ENCODE results near the gene ATP1A2. TPM values are rescaled to one million over a fixed set of nuclear protein-coding genes. Genes with fewer than 3 reads are reported as not detected.
A peak's percentile ranks its signal among the peaks of the same experiment; 100 is the strongest.

Gene ATP1A2
- total RNA-seq, 4 donors from 2014 or later, result 1.1 to 5.8 (median 5.0) TPM

DNA sequence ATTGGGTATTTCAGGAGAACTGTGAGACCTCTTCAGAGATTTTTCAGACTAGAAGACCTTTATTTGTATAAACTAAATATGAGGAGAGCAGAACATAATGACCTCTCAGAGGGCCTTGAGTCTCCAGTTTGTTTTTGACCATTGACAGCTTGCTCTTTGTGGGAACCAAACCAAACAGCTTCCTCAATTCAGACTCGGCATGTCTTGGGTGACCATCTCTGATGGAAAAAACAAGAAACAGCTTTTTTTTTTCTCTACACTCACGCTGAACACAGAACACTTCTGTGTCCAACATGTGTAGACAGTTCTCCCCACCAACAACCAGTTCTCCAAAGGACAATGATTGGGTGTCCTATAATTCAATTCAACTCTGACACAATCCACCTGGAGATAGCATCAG, 47.4 kb downstream of the ATP1A2 start:
- DNase-seq (ENCODE audit: low spot score in 2 of 2), result no peak
- WGBS, 2 donors, result 67 to 81% methylated on average over 2 of the region's 2 CpGs
- TF ChIP-seq, protein P1, sequence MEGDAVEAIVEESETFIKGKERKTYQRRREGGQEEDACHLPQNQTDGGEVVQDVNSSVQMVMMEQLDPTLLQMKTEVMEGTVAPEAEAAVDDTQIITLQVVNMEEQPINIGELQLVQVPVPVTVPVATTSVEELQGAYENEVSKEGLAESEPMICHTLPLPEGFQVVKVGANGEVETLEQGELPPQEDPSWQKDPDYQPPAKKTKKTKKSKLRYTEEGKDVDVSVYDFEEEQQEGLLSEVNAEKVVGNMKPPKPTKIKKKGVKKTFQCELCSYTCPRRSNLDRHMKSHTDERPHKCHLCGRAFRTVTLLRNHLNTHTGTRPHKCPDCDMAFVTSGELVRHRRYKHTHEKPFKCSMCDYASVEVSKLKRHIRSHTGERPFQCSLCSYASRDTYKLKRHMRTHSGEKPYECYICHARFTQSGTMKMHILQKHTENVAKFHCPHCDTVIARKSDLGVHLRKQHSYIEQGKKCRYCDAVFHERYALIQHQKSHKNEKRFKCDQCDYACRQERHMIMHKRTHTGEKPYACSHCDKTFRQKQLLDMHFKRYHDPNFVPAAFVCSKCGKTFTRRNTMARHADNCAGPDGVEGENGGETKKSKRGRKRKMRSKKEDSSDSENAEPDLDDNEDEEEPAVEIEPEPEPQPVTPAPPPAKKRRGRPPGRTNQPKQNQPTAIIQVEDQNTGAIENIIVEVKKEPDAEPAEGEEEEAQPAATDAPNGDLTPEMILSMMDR (IDR thresholded peaks at IDR 0.05), result no peak
- no peak overlapping the region for H3K4me3 ChIP-seq (ENCODE audit: low read depth, poor library complexity, severe bottlenecking)
- intact Hi-C loops (cut with DNase I; ENCODE audit: low total_unique reads), result no loop called here

DNA sequence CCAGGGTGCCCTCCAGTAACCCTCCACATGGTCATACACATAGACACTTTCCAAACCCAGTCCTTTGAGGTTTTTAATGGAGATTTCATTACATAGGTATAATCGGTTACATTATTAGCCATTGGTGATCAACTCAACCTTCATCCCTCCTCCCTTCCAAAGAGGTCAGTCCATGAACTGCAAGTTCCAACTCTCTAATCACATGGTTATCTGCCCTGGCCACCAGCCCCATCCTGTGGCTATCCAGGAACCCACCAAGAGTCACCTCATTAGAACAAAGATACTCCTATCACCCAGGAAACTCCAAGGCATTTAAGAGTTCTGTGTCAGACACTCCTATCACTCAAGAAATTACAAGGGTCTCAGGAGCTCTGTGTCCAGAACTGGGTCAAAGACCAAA, 48.1 kb downstream of the ATP1A2 start:
- WGBS, 2 donors, result 94% methylated on average over 1 of the region's 1 CpG
- DNase-seq (ENCODE audit: low spot score in 2 of 2), result peak in 1 of 2 donors; percentile 23
- intact Hi-C loops (cut with DNase I; ENCODE audit: low total_unique reads), result no loop called here

DNA sequence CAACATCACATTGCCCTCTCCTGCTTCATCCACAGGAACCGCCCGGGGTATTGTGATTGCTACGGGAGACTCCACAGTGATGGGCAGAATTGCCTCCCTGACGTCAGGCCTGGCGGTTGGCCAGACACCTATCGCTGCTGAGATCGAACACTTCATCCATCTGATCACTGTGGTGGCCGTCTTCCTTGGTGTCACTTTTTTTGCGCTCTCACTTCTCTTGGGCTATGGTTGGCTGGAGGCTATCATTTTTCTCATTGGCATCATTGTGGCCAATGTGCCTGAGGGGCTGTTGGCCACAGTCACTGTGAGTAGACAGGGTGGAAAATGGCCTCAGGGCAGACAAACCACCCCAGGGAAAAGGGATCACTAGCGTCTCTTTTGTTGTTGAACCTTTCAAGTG, 48.6 kb downstream of the ATP1A2 start:
- intact Hi-C loops (cut with DNase I; ENCODE audit: low total_unique reads), result no loop called here
- WGBS, 2 donors, result 77 to 86% methylated on average over 10 of the region's 10 CpGs

More for the DNA sequence above, 48.1 kb downstream of the ATP1A2 start:
- TF ChIP-seq, protein P1 (IDR thresholded peaks at IDR 0.05), result no peak
- TF ChIP-seq POLR2A (IDR thresholded peaks at IDR 0.05), result no peak
- no peak overlapping the region for H3K4me3 ChIP-seq (ENCODE audit: low read depth, poor library complexity, severe bottlenecking)

DNA sequence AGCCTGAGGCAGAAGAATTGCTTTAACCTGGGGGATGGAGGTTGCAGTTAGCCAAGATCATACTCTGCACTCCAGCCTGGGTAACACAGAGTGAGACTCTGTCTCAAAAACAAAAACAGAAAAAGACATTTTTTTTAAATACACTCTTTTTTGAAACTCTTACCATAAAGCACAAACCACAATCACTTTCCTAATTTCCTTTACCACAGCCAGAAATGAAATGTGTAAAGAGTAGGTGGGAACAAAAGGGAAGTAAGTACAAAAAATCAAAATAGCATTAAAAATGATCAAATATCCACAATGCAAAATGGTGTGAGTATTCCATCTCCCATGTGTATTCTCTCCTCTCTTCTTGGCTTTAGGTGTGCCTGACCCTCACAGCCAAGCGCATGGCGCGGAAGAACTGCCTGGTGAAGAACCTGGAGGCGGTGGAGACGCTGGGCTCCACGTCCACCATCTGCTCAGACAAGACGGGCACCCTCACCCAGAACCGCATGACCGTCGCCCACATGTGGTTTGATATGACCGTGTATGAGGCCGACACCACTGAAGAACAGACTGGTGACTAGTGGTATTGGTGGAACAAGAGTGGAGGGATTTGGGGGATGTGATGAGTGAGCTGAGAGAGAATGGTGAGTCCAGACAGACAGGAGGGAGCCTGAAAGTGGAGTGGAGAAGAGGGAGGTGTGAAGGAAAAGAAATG, 50.8 kb downstream of the ATP1A2 start:
- no peak overlapping the region for H3K4me3 ChIP-seq (ENCODE audit: low read depth, poor library complexity, severe bottlenecking)
- peak in 1 of 2 donors; percentile 75 for DNase-seq (ENCODE audit: low spot score in 2 of 2)
- intact Hi-C loops (cut with DNase I; ENCODE audit: low total_unique reads), result no loop called here
- TF ChIP-seq POLR2A (IDR thresholded peaks at IDR 0.05), result no peak
- TF ChIP-seq, protein P1 (IDR thresholded peaks at IDR 0.05), result no peak
- WGBS, 2 donors, result 76 to 90% methylated on average over 12 of the region's 12 CpGs

More for the DNA sequence above, 48.6 kb downstream of the ATP1A2 start:
- TF ChIP-seq, protein P1 (IDR thresholded peaks at IDR 0.05), result no peak
- no peak for TF ChIP-seq POLR2A (IDR thresholded peaks at IDR 0.05)
- DNase-seq (ENCODE audit: low spot score in 2 of 2), result peak in 1 of 2 donors; percentile 43
- no peak overlapping the region for H3K4me3 ChIP-seq (ENCODE audit: low read depth, poor library complexity, severe bottlenecking)

DNA sequence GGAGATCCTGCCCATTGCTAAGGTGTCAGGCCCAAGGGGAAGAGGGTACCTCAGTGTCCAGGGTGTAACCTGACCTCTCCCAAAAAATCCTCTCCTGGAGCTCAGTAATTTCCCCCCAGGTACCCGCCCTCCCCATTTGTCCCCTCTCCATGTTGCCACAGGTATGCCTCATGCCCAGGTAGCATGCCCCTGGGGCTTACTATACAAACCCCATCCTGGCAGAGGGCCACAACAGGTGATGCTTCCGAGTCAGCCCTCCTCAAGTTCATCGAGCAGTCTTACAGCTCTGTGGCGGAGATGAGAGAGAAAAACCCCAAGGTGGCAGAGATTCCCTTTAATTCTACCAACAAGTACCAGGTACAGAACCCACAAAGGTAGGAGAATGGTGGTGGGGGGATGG, 51.5 kb downstream of the ATP1A2 start:
- intact Hi-C loops (cut with DNase I; ENCODE audit: low total_unique reads), result no loop called here
- DNase-seq (ENCODE audit: low spot score in 2 of 2), result peak in 1 of 2 donors; percentile 34
- TF ChIP-seq POLR2A (IDR thresholded peaks at IDR 0.05), result no peak
- TF ChIP-seq, protein P1 (IDR thresholded peaks at IDR 0.05), result no peak
- no peak overlapping the region for H3K4me3 ChIP-seq (ENCODE audit: low read depth, poor library complexity, severe bottlenecking)
- WGBS, 2 donors, result 65 to 68% methylated on average over 4 of the region's 4 CpGs

DNA sequence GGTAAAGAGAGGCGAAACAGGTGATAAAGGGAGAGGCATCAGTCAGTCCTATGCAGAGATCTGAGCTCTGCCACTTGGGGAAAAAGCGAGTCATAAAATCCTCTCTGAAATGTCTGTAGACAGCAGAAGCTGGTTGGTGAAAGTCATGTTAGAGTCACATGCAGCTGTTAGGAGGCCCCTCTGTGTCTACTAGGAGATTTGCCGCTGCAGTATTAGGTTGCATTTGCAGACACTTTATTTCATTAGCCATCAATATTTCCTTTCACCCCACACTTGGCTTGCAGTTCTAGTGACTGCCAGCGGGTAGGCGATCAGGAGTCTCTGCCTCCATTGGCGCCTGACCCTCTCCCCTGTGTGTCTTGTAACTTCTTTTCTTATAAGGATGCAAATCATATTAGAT, 52.0 kb downstream of the ATP1A2 start:
- WGBS, 2 donors, result 91 to 97% methylated on average over 6 of the region's 6 CpGs
- DNase-seq (ENCODE audit: low spot score in 2 of 2), result no peak
- TF ChIP-seq, protein P1 (IDR thresholded peaks at IDR 0.05), result no peak
- TF ChIP-seq POLR2A (IDR thresholded peaks at IDR 0.05), result no peak
- intact Hi-C loops (cut with DNase I; ENCODE audit: low total_unique reads), result no loop called here
- no peak overlapping the region for H3K4me3 ChIP-seq (ENCODE audit: low read depth, poor library complexity, severe bottlenecking)
